GM21717 (cell line): ENCODE results near the gene VSX1.

Experiments used
- ATAC-seq: cut with Tn5 transposase; IDR thresholded peaks from one replicate; pipeline ENCODE4 v1.9.1; 2021; ENCODE audit warnings: mild to moderate bottlenecking, moderate library complexity; ENCODE audit not compliant: unreplicated experiment

The VSX1 gene

GRCh38 chr20:25067102-25067987 lies 14.6 kb downstream of the VSX1 start:
- no peak for ATAC-seq

DNA sequence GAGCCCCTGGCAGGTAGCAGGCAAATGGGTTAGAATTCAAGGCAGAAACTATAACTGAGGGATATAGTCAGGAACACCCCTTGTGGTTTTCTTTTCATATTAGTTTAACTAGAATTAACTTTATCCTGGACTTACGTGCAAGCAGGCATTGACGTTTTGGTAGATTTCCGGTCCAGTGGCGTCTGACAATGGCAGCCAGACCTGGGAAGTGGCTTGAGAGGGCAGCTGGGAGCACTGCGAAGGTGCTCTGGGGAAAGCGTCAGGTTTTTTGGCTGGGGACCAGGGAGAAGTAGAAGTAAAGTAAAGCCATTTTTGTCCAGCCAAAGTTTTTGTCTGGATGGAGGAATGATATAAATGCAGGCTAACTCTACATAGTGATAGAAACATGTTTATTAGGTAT lies 15.6 kb downstream of the VSX1 start:
- ATAC-seq = no peak

GRCh38 chr20:25065625-25066338 lies 16.2 kb downstream of the VSX1 start:
- ATAC-seq = peak; percentile 58

DNA sequence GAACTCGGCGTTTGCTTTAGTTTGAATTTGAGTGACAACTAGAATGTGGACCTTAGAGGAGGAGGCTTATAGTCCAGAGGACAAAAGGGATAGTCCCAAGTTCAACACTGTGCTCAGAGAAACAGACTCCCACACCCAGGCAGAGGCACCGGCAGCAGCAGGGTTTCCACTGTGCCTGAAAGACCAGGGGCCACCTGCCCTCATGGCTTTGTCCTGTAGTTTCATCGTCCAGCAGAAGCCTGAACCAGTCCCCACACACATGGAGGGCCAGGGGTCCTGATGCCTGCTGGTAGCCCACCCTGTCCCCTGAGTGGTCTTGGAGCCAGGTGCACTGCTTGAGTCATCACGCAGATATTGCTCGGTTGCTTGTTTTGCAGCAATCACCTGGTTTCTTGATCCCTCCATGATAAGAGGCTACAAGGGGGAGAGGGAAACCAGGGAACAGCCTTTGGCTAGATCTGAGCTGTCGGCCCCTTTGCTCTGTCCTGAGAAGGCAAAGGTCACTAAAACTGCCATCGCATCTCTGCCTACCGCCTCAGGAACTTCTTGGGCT lies 16.8 kb downstream of the VSX1 start:
- no peak for ATAC-seq

DNA sequence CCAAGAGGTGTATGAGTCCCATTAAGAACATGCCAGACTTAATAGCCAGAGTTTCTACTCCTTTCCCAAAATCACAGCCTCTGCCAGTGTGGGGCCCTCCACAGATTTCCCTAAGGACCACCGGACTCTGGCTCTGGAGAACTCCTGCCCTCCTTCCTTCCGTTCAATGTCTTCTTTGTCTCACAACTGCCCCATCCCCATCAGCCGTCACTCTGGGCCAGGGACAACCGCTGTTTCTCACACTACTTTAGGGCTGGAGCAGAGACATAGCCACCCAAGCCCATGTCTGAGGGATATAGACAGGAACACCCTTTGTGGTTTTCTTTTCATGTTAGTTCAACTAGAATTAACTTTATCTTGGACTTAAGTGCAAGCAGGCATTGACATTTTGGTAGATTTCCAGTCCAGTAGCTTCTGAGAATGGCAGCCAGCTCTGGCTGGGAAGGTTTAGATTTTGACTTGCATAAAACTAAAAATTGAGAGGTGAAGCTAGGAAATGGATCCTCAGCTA lies 17.3 kb downstream of the VSX1 start:
- ATAC-seq = no peak

GRCh38 chr20:25063981-25064380 lies 18.0 kb downstream of the VSX1 start:
- no peak for ATAC-seq

GRCh38 chr20:25063546-25063945 lies 18.4 kb downstream of the VSX1 start:
- no peak for ATAC-seq

DNA sequence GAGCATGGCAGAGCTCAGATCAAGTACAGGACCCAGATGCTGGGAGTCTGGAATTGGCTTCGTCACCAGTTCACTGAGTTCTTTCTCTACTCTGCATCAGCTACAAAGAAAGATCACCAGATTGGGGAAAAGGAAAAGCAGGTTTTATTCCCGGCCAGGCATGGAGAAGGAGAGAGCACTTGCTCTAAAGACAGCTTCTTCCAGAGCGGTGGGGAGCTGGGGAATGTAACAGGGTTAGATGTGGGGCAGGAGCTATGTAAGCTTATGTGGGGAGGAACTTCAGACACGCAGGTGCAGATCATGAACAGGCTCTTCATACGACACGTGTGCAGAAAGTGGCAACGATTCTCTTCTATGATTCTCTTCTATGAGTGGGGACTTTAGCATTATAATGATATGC lies 19.1 kb downstream of the VSX1 start:
- ATAC-seq = no peak

DNA sequence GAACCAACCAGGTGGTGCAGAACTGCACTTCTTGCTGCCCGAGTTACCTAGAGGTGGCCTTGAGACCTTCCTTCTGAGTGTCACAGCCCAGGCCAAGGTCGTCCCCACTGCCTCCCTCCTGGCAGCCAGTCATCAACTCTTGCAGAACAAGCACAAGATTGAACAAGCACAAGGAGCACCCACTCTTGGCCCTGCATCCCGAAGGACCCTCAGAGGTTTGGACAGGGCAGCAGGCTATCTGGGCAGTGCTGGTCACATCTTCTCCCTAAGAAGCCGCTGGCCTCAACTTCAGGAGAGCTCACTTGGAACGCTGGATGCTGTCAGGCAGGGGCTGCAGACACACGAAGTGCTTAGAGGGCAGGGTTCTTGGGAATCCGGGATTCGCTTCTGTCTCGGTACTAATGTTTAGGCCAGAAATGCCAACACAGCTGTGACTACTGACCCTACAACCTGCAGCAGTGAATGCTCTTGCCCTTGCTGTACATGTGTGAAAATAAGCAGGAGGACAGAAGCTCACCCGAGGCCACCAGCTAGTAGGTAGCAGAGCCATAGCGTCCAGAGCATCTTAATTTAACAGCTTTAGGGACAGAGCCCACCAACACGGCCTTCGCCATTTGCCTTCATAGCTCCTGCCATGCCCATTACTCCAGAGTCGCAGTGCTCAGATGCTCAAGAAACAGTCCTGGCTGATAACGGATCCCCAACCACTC lies 20.0 kb downstream of the VSX1 start:
- no peak for ATAC-seq

DNA sequence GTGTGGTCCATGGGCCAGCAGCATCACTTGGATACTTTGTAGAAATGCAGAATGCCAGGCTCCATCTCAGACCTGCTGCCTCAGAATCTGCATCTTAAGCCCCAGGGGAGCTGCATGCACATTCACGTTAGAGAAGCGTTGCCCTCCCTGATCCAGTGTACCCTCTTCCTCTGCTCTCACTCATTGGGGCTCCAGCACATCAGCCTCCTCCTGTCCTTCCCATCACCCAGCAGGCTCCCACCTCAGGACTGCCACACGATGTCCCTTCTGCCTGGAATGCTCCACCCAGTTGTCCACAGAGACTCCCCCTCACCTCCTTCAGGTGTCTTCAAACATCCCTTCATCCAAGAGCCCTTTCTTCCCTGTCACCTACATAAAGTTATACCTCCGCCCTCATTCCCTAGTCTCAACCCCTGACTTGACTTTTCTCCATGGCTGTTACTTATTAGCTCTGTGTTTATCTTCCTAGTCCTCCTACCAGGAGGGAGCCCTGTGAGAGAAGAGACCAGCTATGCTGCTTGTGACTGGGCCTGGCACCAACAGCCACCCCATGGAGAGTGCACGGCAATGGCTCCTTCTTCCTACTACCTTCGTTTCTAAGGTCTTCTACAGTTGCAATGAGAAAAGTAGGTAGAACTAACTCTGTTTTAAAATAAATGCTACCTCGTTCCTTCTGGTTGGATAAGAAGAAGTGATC lies 20.7 kb downstream of the VSX1 start:
- ATAC-seq = no peak

GRCh38 chr20:25059866-25060465 lies 22.0 kb downstream of the VSX1 start:
- no peak for ATAC-seq

- ATAC-seq = no peak
Measured at GRCh38 chr20:25058847-25059810, 22.8 kb downstream of the VSX1 start.

DNA sequence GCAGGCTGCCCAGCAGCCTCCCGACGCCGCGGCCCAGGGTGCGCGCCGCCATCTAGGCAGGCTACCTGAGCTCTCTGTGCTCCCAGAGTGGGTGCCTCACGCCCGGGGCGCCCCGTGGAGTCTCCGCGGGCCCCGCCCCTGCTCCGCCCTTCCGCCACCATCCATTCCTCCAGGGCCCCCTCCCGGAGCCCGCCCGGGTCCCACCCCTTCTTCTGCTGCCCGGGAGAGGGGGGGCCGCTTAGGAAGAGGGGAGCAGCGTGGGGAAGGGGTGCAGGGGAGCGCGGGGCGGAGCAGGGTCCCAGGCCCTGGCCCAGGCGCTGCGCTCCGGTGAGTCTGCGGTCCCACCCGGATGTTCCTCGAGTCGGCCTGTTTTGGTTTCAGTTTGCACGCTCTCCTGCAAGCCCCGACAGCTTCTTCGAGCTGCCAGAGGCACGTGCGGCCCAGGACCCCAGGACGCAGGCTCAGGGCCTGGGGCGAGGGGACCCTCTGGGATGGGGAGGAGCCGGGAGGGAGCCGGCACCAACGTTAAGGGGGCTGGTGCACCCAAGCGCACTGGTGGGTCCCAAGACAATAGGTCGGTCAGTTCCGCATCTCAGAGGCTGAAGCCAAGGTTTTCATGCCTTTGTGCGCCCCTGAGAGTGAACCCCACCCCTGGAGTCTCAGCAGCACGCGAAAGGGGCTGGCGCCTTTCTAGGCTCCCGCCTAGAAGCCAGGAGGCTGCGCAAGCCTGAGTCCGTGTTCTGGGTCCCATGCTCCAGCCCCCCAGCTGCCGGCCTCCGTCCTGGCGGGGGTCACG lies 23.7 kb downstream of the VSX1 start, which contains the start of gene ACSS1:
Gene ACSS1 (minus strand): TSS at position 89 of the 796 bp plus-strand sequence. CDS start 37 bp downstream, at position 52.
- ATAC-seq = peak; percentile 67

DNA sequence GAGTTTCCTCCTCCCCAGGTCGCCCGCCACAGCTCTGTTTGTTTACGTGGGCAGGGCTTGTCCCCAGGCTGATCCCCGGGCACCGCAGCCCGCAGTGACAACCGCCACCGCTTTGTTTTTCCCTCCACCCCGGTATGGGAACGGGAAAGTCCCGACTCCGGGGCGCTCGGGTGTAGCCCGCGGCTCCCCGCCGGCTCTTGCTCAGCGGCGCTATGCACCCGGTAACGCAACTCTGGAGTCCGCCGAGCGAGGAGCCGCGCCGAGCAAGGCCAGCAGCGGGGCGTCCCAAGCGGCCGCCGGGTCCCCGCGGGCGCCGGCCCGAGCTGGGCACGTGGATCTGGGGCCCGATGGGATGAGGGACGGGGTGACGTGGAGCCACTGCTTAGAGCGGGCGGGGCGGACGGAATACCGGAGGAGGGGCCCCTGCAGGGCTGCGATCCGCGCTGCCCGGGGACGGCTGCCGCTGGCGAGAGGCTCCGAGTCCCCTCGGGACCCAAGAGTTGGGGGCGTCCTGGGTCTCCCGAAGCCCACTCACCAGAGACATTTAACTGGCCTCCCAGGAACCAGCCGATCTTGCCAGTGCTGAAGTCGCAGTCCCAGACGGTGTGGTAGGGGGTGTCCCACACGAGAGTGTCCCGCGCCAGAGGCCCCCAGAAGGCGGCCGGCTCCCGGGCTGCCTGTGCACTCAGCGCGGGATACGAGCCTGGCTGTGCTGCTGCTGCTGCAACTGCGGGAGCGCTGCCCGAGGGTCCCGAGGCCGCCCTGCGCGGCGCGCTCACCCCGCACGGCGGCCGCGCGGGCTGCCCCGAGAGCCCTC lies 24.5 kb downstream of the VSX1 start:
- peak; percentile 46 for ATAC-seq

DNA sequence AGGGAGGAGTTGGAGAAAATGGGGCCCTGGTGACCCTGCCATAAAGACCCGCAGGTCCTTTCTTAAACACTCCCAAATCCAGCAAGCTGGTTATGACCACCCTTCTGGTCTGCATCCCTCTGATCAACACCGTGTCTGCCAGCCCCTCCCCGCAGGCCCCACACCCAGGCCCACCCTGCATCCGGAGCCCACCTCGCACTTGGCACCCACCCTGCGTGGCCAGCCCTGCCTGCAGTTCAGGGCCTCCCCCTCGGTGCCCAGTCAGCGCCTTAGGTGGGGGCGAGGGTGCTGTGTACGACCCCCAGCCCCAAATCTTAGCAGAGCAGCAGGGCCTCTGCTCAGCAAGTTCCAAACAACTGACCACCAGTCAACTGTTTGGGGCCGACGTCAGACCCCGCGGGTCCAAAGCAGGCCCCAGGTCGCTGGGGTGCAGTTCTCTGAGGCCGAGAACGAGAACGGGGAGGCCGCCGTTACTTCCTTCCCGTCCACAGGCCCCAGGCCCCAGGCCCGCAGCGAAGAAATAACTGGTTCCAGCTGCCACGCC lies 25.2 kb downstream of the VSX1 start:
- ATAC-seq = no peak

DNA sequence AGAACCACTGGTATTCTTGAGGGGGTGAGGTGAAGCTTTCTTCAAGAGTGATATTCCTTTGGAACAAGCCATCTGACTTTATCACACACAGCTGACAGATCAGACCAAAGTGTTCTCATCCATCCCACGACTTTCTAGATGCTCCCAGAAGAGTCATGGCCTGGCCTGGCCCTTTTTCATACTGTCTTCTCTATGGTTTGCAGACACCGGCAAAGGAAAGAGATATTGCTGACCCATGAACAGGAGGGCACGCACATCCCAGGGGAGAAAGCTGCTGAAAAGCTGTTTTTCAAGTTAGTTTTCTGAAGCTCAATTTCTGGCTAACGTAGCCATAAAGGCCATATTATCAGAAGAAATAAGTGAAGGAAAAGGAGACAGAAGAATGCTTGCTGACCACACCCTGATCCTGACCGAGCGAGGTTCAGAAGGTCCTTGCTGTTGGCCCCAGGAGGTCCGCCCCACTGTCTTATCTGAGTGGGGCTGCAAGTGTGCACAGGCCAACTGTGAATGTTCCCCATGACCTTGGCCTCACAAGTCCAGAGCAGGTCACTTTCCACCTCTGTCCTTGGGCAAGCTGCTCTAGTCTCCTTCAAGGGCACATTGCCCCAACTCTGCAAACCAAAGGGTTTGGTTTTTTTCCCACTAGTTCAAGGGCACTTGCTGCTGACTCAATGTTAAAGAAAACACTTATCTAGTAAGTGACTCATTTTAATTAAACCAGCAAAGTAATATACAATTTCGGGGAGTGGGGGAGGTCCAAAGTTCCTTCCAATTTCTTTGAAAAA lies 26.0 kb downstream of the VSX1 start:
- no peak for ATAC-seq
